Measurements from ENCODE around the gene COL24A1.

- TF ChIP-seq TAF1 (IDR thresholded peaks at IDR 0.05; ENCODE audit: low read depth, low read length), result no peak
- no peak for TF ChIP-seq SAP30 (IDR thresholded peaks at IDR 0.05; ENCODE audit: insufficient read depth, insufficient replicate concordance, low read length)
- TF ChIP-seq EZH2 (IDR thresholded peaks at IDR 0.05; ENCODE audit: low read depth, low read length, severe bottlenecking), result no peak
- TF ChIP-seq CTCF (IDR thresholded peaks at IDR 0.05; ENCODE audit: control extremely low read depth in 1 of 3, insufficient read depth in 1 of 3, low read depth in 1 of 3, low read length in 3 of 3), result no peak
- TF ChIP-seq HDAC2 (IDR thresholded peaks at IDR 0.05; ENCODE audit: borderline replicate concordance in 1 of 2, low read depth in 2 of 2, low read length in 2 of 2), result no peak
- no peak for TF ChIP-seq RXRA (IDR thresholded peaks at IDR 0.05; ENCODE audit: insufficient read depth, low read depth, low read length)
- no peak for TF ChIP-seq POLR2AphosphoS5 (IDR thresholded peaks at IDR 0.05; ENCODE audit: low read depth, low read length)
- TF ChIP-seq GTF2F1 (IDR thresholded peaks at IDR 0.05; ENCODE audit: borderline replicate concordance, low read depth, low read length), result no peak
- TF ChIP-seq EP300 (IDR thresholded peaks at IDR 0.05; ENCODE audit: borderline replicate concordance in 1 of 2, low read depth in 2 of 2, low read length in 2 of 2), result no peak
- TF ChIP-seq SIRT6 (IDR thresholded peaks at IDR 0.05; ENCODE audit: low read length), result no peak
- TF ChIP-seq TBP (IDR thresholded peaks at IDR 0.05; ENCODE audit: low read depth, low read length), result no peak
- no peak for TF ChIP-seq POLR2A (IDR thresholded peaks at IDR 0.05; ENCODE audit: control extremely low read depth in 1 of 2, low read depth in 2 of 2, low read length in 2 of 2)
- TF ChIP-seq CHD1 (IDR thresholded peaks at IDR 0.05; ENCODE audit: low read depth, low read length), result no peak
Observed at GRCh38 chr1:85822696-85823095, 333.9 kb downstream of the COL24A1 start.

All from H1 (cell line).